Peyer's patch (tissue), 4 donors: ENCODE measurements around the gene FRMD1. TPM values are rescaled to one million over a fixed set of nuclear protein-coding genes. Genes with fewer than 3 reads are reported as not detected.
A peak's percentile ranks its signal among the peaks of the same experiment; 100 is the strongest.

ENCODE experiments used
- DNase-seq, 3 donors: peaks; one replicate each; pipeline ENCODE4 v3.0.0-alpha.2; 2017 to 2019
- H3K27ac ChIP-seq, 4 donors: fragments of 200-600 bp; sonication (generic); one replicate each; pipeline ENCODE4 v1.5.1; 2016 to 2019
- H3K27me3 ChIP-seq, 2 donors: fragments of 200-600 bp; sonication (generic); one replicate each; pipeline ENCODE4 v1.5.1; 2019
- H3K36me3 ChIP-seq, 3 donors: fragments of 200-600 bp; sonication (generic); one replicate each; pipeline ENCODE4 v1.5.1; 2016 to 2019
- H3K4me1 ChIP-seq, 4 donors: fragments of 200-600 bp; sonication (generic); one replicate each; pipeline ENCODE4 v1.5.1; 2016 to 2019
- H3K4me3 ChIP-seq, 4 donors: fragments of 200-600 bp; sonication (generic); 1 replicate in 3 of 4; 2 replicates in 1 of 4; pipeline ENCODE4 v1.5.1; 2016 to 2019; ENCODE audit warnings: mild to moderate bottlenecking in 1 of 4
- H3K9me3 ChIP-seq, 4 donors: fragments of 200-600 bp; sonication (generic); one replicate each; pipeline ENCODE4 v1.5.1; 2016 to 2019; ENCODE audit warnings: mild to moderate bottlenecking in 1 of 4
- POLR2A ChIP-seq, 2 donors: fragments of 450-650 bp; IDR thresholded peaks; one replicate each; pipeline ENCODE4 v1.5.1; 2017; ENCODE audit warnings: antibody characterized with exemption in 2 of 2, mild to moderate bottlenecking in 2 of 2, moderate library complexity in 2 of 2
- total RNA-seq, 4 donors: library from RNA; depleted of rRNA; stranded (reverse); fragments of >200 nt; gene quantifications; one replicate each; pipeline ENCODE4 v1.1.0, GENCODE V29; 2016
- TF ChIP-seq, protein P1 (sequence below), 6 experiments: fragments of 450-650 bp in 4 of 6; fragments of 200-600 bp in 2 of 6; sonication (generic) in 1 of 6; IDR thresholded peaks; one replicate each; pipeline ENCODE4 v1.5.1; 2017 to 2019; ENCODE audit warnings: antibody characterized with exemption in 6 of 6, mild to moderate bottlenecking in 3 of 6, moderate library complexity in 1 of 6

Gene FRMD1
- total RNA-seq, 4 donors from 2014 or later = 1.7 to 28.7 (median 15.7) TPM

DNA sequence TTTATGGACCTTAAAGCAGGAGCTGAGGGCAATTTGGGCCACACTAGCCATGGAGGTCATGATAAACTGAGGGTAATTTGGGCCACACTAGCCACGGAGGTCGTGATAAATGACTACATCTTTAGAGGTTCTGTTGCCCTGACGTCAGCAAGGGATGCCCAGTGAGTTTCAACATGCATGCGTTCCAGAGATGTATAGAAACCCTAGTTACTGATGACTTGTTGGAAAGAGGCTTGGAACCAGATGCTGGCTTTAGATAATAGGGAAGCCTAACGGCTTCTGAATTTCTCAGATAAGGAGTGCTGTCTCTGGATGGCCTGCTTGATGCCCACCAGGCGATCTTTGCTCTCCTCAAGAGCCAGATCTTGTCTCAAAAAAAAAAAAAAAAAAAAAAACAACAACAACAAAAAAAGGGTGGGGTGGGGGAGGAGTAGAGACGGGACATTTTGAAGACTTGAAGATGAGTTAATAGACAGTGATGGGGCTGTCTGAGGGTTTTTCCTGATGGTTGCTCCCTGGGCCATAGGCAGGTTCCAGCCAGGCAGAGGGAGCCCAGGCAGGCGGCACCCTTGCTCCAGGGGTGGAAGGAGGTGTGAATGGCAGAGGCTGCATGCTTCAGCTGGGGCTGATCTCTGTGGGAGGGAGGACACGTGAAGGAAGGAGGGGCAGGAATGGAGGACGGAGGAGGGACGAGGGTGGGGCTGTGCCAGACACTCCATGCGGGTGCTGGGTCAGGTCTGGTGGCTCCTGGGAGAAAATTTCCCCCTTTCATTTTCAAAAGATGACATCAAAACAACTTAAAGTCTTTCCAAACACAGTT, 27.0 kb upstream of the FRMD1 start:
- Histone ChIP-seq H3K36me3 (no peaks in the 10 kb centered on the region), H3K4me1 (peaks cover 0 to 5% (median 0%) of the 10 kb centered on the region in 4 donors), H3K4me3 (no peak overlapping the region), H3K9me3 (no peaks in the 10 kb centered on the region), H3K27me3 (peaks cover 0 to 7% of the 10 kb centered on the region in 2 donors), H3K27ac (no peak overlapping the region)
- peak in 1 of 3 donors; percentile 38 for DNase-seq
- no peak for TF ChIP-seq POLR2A (IDR thresholded peaks at IDR 0.05)
- TF ChIP-seq, protein P1, sequence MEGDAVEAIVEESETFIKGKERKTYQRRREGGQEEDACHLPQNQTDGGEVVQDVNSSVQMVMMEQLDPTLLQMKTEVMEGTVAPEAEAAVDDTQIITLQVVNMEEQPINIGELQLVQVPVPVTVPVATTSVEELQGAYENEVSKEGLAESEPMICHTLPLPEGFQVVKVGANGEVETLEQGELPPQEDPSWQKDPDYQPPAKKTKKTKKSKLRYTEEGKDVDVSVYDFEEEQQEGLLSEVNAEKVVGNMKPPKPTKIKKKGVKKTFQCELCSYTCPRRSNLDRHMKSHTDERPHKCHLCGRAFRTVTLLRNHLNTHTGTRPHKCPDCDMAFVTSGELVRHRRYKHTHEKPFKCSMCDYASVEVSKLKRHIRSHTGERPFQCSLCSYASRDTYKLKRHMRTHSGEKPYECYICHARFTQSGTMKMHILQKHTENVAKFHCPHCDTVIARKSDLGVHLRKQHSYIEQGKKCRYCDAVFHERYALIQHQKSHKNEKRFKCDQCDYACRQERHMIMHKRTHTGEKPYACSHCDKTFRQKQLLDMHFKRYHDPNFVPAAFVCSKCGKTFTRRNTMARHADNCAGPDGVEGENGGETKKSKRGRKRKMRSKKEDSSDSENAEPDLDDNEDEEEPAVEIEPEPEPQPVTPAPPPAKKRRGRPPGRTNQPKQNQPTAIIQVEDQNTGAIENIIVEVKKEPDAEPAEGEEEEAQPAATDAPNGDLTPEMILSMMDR (IDR thresholded peaks at IDR 0.05) = no peak

DNA sequence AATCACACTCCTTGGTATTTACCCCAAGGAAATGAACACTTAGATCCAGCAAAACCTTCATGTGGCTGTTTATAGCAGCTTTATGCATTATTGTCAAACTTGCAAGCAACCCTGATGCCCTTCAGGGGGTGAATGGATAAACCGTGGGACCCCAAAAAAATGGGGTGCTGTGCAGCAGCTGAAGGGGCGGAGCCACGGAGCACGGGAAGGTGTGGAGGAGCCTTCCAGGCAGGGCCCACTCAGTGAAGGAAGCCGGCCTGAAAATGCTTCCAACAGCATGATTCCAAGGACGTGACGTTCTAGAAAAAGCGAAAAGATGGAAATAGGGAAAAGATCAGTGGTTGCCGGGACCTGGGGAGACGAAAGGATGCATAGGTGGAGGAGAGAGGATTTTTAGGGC, 25.6 kb upstream of the FRMD1 start:
- no peak overlapping the region for H3K27ac ChIP-seq
- H3K9me3 ChIP-seq = no peaks in the 10 kb centered on the region
- TF ChIP-seq POLR2A (IDR thresholded peaks at IDR 0.05) = no peak
- TF ChIP-seq, protein P1 (IDR thresholded peaks at IDR 0.05) = no peak
- H3K4me3 ChIP-seq = no peak overlapping the region
- DNase-seq = peak in 1 of 3 donors; percentile 7
- peaks cover 0 to 6% (median 0%) of the 10 kb centered on the region in 4 donors for H3K4me1 ChIP-seq
- no peaks in the 10 kb centered on the region for H3K36me3 ChIP-seq
- H3K27me3 ChIP-seq = peaks cover 0 to 8% of the 10 kb centered on the region in 2 donors

DNA sequence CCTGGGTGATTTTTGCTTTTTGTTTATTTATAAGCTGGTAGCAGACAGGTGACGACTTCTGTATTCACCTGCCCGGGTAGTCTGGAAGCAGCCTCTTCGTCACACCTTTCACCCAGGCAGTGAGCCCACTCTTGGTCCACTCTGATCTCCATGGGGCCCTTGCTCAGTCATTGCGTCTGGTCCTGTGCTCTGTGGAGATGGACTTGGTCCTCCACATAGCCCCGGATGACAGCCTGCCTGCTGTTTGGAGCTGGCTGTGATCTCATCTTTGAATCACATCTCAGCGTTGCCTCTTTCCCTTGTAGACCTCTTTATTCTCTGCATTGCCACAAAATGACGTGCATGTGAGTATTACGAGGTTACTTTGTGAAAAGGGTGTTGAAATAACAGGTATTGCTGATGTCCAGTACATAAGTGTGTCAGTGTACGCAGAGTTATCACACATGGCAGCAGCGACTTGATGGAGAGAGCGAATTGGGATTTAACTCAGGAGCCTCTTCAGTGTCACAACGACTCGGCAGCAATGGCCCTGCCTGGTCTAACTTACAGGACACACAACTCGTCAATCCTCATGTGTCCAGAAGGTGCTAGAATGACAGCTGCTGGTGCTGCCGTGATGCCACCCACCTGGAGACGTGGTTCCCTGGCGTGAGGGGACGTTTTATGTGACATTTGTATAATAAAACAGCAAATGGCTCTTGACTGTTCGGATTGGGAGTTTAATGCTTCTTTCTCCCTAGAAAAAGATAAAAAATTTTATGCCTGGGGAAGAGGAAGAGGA, 24.2 kb upstream of the FRMD1 start:
- Histone ChIP-seq H3K4me3 (no peak overlapping the region), H3K4me1 (peaks cover 0 to 6% (median 0%) of the 10 kb centered on the region in 4 donors), H3K27ac (no peak overlapping the region), H3K9me3 (no peaks in the 10 kb centered on the region), H3K27me3 (peaks cover 0 to 8% of the 10 kb centered on the region in 2 donors), H3K36me3 (no peaks in the 10 kb centered on the region)
- DNase-seq = peak in 1 of 3 donors; percentile 22
- TF ChIP-seq, protein P1 (IDR thresholded peaks at IDR 0.05) = no peak
- TF ChIP-seq POLR2A (IDR thresholded peaks at IDR 0.05) = no peak

DNA sequence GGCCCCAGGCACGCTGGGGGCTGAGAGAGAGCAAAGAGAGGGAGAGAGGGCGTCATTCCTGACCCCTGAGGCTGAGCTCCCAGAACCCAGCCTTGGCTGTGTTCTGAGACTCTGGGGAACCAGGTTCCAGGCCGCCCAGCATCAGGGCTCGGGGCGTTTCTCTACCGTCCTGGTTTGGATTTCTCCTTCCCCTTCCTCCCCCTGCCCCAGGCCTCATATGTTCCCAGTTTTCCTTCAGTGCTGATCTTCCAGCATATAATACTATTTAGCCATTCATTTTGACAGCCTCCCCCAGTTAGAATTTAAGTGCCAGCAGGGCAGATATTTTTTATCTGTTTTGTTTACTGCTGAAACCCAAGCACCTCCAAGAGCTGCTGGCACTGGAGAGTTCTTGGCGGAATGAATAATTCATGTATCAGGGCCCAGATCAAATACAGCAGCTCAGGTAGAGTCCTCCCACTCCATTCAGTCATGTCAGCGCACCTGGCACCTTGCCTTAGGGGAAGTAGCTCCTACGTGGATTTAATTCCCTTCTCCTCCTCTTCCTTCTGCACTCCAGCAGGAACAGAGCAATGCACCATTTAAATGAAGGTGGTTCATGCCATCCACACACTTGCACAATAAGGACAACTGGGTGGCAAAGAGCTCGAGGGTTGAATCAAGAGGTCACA, 23.4 kb upstream of the FRMD1 start:
- Histone ChIP-seq H3K4me3 (no peak overlapping the region), H3K27me3 (peaks cover 0 to 8% of the 10 kb centered on the region in 2 donors), H3K9me3 (no peaks in the 10 kb centered on the region), H3K36me3 (no peaks in the 10 kb centered on the region), H3K4me1 (peaks cover 0 to 6% (median 0%) of the 10 kb centered on the region in 4 donors), H3K27ac (no peak overlapping the region)
- TF ChIP-seq, protein P1 (IDR thresholded peaks at IDR 0.05) = no peak
- TF ChIP-seq POLR2A (IDR thresholded peaks at IDR 0.05) = no peak
- peak in 1 of 3 donors; percentile 10 for DNase-seq

DNA sequence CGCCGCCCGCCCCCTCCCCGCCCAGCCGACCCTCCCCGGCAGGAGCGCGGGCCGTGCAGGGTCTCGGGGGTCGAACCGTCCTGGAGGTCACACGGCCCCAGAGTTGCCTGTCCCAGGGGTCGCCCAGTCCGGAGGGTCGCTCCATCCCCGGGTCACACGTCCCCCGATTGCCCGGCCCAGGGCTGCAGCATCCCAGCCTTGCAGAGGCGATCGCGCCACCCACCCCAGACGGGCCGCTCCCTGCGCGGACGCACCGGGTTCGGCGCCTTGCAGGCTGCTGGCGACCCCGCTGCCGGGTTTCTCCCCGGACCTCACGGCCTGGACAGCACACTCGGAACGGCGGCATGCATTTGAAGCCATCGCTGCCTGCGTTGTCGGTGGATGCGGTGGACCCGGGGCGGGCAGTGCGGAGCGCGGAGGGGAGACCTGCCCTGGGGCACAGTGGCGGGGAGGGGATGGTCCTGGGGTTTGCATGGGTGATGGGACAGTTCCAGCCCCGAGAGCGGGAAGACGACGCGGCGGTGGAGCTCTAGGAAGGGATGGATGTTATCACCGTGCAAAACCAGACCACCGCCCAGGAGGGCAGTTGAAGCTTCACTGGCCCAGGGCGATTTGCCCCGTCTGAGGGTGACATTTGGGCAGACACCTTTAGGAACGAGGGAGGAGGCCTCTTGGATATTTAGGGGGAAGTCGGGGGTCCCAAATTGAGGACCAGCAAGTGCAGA, 22.7 kb upstream of the FRMD1 start:
- peak in 1 of 3 donors; percentile 46 for DNase-seq
- H3K27me3 ChIP-seq = peaks cover 0 to 8% of the 10 kb centered on the region in 2 donors
- no peaks in the 10 kb centered on the region for H3K9me3 ChIP-seq
- no peak overlapping the region for H3K27ac ChIP-seq
- peaks cover 0 to 6% (median 0%) of the 10 kb centered on the region in 4 donors for H3K4me1 ChIP-seq
- no peaks in the 10 kb centered on the region for H3K36me3 ChIP-seq
- H3K4me3 ChIP-seq = no peak overlapping the region
- TF ChIP-seq, protein P1 (IDR thresholded peaks at IDR 0.05) = no peak
- TF ChIP-seq POLR2A (IDR thresholded peaks at IDR 0.05) = no peak
